Activated CD8-positive, alpha-beta memory T cell treated with anti-CD3 and anti-CD28 coated beads for 4 hours (primary cell): ENCODE results near the gene AGXT.

Source experiments
- DNase-seq, 2 donors: peaks; one replicate each; pipeline ENCODE4 v3.0.0-alpha.2; 2020; ENCODE audit warnings: low read depth in 2 of 2

The AGXT gene

GRCh38 chr2:240898108-240898730 lies 29.6 kb downstream of the AGXT start:
- DNase-seq, result no peak

- DNase-seq, result no peak
Observed at GRCh38 chr2:240898731-240899467, 30.3 kb downstream of the AGXT start.

- no peak for DNase-seq
Observed at GRCh38 chr2:240899468-240899865, 30.8 kb downstream of the AGXT start.

- DNase-seq, result no peak
Observed at GRCh38 chr2:240900141-240900860, 31.7 kb downstream of the AGXT start.

GRCh38 chr2:240901986-240902614 lies 33.5 kb downstream of the AGXT start:
- DNase-seq, result no peak

- no peak for DNase-seq
Observed at GRCh38 chr2:240902615-240903041, 34.0 kb downstream of the AGXT start.

- DNase-seq, result no peak
Observed at GRCh38 chr2:240903191-240904060, 34.8 kb downstream of the AGXT start.

GRCh38 chr2:240904216-240905175 lies 35.9 kb downstream of the AGXT start:
- DNase-seq, result no peak

GRCh38 chr2:240905176-240905781 lies 36.7 kb downstream of the AGXT start:
- DNase-seq, result no peak

- no peak for DNase-seq
Observed at GRCh38 chr2:240906141-240906910, 37.7 kb downstream of the AGXT start, which contains the start of gene CROCC2. CROCC2 (plus strand) TSS chr2:240906336; CDS start chr2:240906514, 178 bp downstream.

- DNase-seq, result no peak
Observed at GRCh38 chr2:240906911-240907590, 38.4 kb downstream of the AGXT start.

GRCh38 chr2:240909216-240909974 lies 40.8 kb downstream of the AGXT start:
- no peak for DNase-seq

- DNase-seq, result no peak
Observed at GRCh38 chr2:240911641-240912265, 43.1 kb downstream of the AGXT start.

GRCh38 chr2:240912878-240913809 lies 44.5 kb downstream of the AGXT start:
- DNase-seq, result no peak

GRCh38 chr2:240913810-240914644 lies 45.4 kb downstream of the AGXT start:
- peak; percentile 20 to 33 for DNase-seq
